ENCODE measurements around the gene DTNBP1. TPM values are rescaled to one million over a fixed set of nuclear protein-coding genes. Genes with fewer than 3 reads are reported as not detected.

Gene DTNBP1
- total and polyA plus RNA-seq, 2 of the 4 experiments (the other 2 are of a cell fraction): 4.8 to 18.7 TPM

GRCh38 chr6:15555101-15556038 lies 107.5 kb downstream of the DTNBP1 start:
- no CpG with 5 or more reads among the region's 5 CpGs for WGBS, 2 experiments (ENCODE audit: extremely low coverage in 2 of 2, insufficient read length in 1 of 2)
- ATAC-seq (ENCODE audit: low read depth) (no peak), DNase-seq (no peak)
- Histone ChIP-seq H4K91ac (ENCODE audit: insufficient read depth, low read depth, low read length) (no peak overlapping the region), H3K36me3 (ENCODE audit: control insufficient read depth, insufficient read depth, low read length) (no peaks in the 10 kb centered on the region), H3K27ac (ENCODE audit: insufficient read depth, low read length) (no peak overlapping the region), H2BK5ac (ENCODE audit: low read depth, low read length, poor library complexity, severe bottlenecking) (no peak overlapping the region), H2BK15ac (ENCODE audit: low read depth, low read length) (no peak overlapping the region), H3K79me1 (ENCODE audit: low read depth in 1 of 2, low read length in 2 of 2) (peaks cover 0 to 5% of the 10 kb centered on the region in 2 experiments; a peak in 1 of 4 replicates), H3K23ac (ENCODE audit: low read depth, low read length) (no peak overlapping the region), H3K18ac (ENCODE audit: low read depth, low read length) (no peak overlapping the region), H2AK5ac (ENCODE audit: low read depth, low read length) (no peak overlapping the region), H3K4me2 (ENCODE audit: low read depth, low read length) (no peak overlapping the region), H4K20me1 (ENCODE audit: insufficient read depth, low read length) (no peaks in the 10 kb centered on the region), H4K8ac (ENCODE audit: low read depth in 2 of 2, low read length in 2 of 2) (no peak overlapping the region), H3K4ac (ENCODE audit: low read depth, low read length) (no peak overlapping the region), H3K14ac (replicated peaks; ENCODE audit: low read depth, low read length) (no peak overlapping the region), H3K4me1 (ENCODE audit: control insufficient read depth, insufficient read depth, low read length) (no peaks in the 10 kb centered on the region; the same call in 1 of the 2 replicates), H3K56ac (ENCODE audit: extremely low read depth, insufficient read depth, low read length) (no peak overlapping the region), H2BK120ac (ENCODE audit: low read depth, low read length) (no peak overlapping the region), H2AFZ (replicated peaks; ENCODE audit: low read length, poor library complexity) (no peak overlapping the region), H3K27me3 (ENCODE audit: control insufficient read depth, insufficient read depth, low read length) (no peaks in the 10 kb centered on the region), H3K4me3 (ENCODE audit: insufficient read depth, low read depth, low read length) (no peak overlapping the region), H3K9me1 (ENCODE audit: insufficient read depth, low read length) (peaks cover 5% of the 10 kb centered on the region; the same call in 1 of the 2 replicates), H4K5ac (ENCODE audit: low read depth, low read length) (no peak overlapping the region), H3K9me3 (ENCODE audit: control insufficient read depth, insufficient read depth, low read length) (no peaks in the 10 kb centered on the region), H3K9ac (ENCODE audit: low read depth, low read length) (no peak overlapping the region), H2AK9ac (replicated peaks; ENCODE audit: low read depth, low read length, poor library complexity) (no peak overlapping the region), H2BK20ac (ENCODE audit: low read depth, low read length) (no peak overlapping the region)
- intact Hi-C loops (cut with micrococcal nuclease): no loop called here
- dilution Hi-C loops (cut with HindIII; ENCODE audit: low sequenced_read_pairs, unreplicated experiment): no loop called here
- POLR2A ChIA-PET (ENCODE audit: unreplicated experiment): no interaction called here
- CTCF ChIA-PET: no interaction called here
- no peak for TF ChIP-seq RCOR1 (IDR thresholded peaks at IDR 0.05; ENCODE audit: insufficient replicate concordance, low read length)
- TF ChIP-seq RFX5 (IDR thresholded peaks at IDR 0.05; ENCODE audit: low read depth, low read length): no peak
- TF ChIP-seq BHLHE40 (IDR thresholded peaks at IDR 0.05; ENCODE audit: low read depth, low read length): no peak
- in situ Hi-C loops (cut with MboI; ENCODE audit: low sequenced_read_pairs): no loop called here
- BruUV-seq (replicated peaks): no TSS peak
